Hematopoietic multipotent progenitor cell treated with erythropoietin and hydrocortisone succinate and interleukin-3 and kit ligand, for 15 days (in vitro differentiated cells): ENCODE measurements around the gene LBP.
"Not testable (repeated sequence)": the region's sequence is repeated elsewhere in the genome, so short reads cannot be mapped to it uniquely, and the experiment has no call there.

ENCODE experiments used
- DNase-seq: peaks from one replicate; pipeline ENCODE4 v3.0.0-alpha.2; 2015; ENCODE audit warnings: low spot score

The LBP gene

DNA sequence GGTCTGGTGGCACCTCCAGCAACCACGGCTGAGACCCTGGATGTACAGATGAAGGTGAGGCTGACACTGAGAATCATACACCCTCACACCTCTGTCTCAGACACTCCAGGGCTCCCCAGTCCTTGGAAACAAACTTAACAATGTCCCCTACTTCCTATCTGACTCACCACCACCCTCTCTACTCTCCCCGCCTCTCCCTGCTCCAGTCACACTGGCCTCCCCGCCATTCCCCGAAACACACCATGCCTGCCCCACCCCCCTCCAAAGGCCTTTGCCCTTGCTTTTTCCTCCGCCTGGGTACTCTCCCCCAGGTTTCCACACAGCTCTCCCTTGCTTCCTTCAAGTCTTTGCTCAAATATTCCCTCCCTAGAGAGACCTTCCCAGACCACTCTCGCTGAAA is 26.1 kb upstream of the LBP start:
- no peak for DNase-seq

- no peak for DNase-seq
Measured at GRCh38 chr20:38321959-38322598, 24.2 kb upstream of the LBP start.

DNA sequence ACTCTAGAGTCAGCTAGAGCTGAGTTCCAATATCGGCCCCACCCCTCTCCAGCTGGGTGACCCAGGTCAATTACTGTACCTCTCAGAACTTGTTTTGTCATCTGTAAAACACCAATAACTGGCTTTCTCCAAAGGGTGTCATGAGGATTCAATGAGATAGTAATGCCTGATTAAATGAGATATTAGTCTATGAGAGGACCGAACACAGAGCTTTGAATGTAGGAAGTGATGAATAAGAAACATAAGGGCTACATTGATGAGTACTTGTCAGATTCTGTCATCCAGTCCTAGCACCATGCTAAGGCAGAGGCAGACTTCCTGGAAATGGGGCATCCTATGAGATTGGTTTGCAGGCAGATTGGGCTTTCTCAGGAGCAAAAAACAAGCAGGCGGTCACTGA is 22.1 kb upstream of the LBP start:
- no peak for DNase-seq

DNA sequence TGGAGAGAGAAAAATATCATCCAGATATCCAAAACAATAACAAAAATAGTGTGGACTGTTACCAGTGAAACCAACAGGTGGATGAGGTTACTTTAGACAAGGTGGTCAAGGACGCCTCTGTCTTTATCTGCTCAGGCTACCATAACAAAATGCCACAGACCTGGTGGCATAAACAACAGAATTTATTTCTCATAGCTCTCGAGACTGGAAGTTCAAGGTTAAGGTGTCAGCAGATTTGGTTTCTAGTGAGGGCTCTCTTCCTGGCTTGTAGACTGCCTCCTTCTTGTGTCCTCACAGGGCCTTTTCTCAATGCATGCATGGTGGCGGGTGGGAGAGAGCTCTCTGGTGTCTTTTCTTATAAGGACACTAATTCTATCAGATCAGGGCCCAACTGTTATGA is 21.1 kb upstream of the LBP start:
- DNase-seq, result no peak

GRCh38 chr20:38325905-38326304 is 20.4 kb upstream of the LBP start:
- peak; percentile 9 for DNase-seq

DNA sequence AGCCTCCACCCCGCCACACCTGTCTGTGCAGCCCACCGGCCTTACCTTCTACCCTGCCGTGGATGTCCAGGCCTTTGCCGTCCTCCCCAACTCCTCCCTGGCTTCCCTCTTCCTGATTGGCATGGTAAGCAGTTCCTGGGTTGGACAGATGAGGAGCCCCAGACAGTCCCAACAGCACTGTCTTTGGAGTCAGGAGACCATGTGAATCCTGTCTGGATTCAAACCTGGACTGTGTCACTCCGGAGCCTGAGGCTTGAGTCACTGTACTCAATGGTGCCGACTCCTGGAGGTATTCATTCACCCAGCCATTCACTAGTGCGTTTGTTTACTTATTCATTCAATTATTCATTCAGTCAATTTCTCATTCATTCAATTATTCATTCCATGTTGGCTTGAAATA is 20.0 kb upstream of the LBP start:
- no peak for DNase-seq

DNA sequence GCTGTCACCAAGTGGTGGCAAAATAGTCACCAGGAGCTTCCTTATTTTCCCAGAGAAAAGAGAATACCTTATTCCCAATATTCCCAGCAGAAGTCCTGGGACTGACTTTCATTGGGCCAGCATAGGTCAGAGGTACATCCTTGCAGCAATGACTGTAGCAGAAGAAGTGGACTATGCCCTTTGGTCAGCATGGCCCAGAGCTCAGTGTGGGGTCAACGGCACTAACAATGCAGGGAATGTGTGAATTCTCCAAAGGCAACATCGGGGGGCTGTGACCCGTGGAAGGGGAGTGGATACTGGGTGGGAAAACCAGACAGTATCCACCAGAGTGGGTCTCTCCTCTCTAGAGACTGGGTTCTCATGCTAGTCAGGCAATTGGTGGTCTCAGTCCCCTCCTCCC is 15.6 kb upstream of the LBP start:
- no peak for DNase-seq

GRCh38 chr20:38331245-38331644 is 15.0 kb upstream of the LBP start:
- DNase-seq, result no peak

GRCh38 chr20:38331814-38332213 is 14.5 kb upstream of the LBP start:
- DNase-seq, result no peak

GRCh38 chr20:38334016-38334415 is 12.3 kb upstream of the LBP start:
- DNase-seq, result no peak

- DNase-seq, result no peak
Measured at GRCh38 chr20:38336726-38337125, 9.6 kb upstream of the LBP start.

DNA sequence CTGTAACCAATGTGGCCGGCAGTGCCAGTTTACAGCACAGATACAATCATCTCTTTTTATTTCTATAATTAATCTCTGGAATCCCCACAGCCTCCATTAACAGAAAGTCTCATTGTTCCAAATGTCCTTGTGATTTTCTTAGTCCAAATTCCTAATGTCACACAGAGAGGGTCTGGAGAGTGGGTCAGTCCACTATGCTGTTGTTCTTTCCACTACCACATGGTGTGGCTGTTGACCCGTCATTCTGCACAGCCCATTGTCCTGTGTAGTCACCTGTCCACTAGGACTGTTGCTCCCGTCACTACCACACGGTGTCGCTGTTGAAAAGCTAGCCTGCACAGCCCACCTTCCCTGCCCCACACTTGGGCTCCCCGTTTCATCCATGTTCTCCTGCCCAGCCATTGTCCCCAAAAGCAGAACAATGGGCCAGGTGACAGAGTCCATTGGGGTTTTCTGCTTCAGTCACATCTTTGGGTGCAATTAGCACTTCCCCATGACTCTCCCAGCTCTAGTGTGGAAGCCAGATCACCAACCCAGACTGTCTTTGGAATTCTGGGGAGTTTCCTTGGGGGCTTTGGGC is 8.6 kb upstream of the LBP start:
- DNase-seq, result peak; percentile 22

DNA sequence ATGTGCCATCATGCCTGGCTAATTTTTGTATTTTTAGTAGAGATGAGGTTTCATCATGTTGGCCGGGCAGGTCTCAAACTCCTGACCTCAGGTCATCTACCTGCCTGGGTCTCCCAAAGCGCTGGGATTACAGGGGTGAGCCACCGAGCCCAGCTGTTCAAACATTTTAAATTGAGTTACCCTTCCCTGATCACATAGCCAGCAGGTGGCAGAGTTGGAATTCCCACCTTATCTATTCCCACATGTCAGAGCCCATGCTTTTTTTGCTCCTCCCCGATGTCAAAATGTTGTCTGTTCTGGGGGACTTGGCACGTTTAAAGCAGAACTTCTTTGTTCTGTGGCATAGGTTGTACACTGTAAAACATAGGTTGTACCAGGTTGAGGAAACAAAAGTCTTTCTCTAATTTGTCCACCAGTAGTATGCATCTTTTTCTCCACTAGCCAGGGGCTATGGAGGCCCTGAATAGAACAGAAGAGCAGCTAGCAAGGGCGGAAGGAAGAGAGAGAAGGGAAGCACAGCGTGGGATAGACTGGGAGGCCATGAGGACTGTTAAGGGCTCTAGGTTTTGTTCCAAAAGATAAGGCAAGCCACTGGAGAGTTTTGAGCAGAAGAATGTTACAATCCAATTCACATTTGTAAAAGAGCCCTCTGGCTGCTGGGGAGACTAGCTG is 7.3 kb upstream of the LBP start:
- no peak for DNase-seq

DNA sequence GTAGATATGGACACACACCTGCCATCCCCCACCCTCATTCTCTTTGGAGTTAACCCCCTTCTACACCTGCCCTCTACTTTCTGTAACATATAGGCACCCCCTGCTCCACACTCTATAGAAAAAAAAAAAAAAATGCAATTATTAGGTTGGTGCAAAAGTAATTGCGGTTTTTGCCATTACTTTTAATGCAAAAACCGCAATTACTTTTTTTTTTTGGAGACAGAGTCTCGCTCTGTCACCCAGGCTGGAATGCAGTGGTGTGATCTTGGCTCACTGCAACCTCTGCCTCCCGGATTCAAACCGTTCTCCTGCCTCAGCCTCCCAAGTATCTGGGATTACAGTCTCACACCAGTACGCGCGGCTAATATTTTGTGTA is 6.8 kb upstream of the LBP start:
- not testable (repeated sequence) for DNase-seq

GRCh38 chr20:38339997-38340396 is 6.3 kb upstream of the LBP start:
- no peak for DNase-seq

DNA sequence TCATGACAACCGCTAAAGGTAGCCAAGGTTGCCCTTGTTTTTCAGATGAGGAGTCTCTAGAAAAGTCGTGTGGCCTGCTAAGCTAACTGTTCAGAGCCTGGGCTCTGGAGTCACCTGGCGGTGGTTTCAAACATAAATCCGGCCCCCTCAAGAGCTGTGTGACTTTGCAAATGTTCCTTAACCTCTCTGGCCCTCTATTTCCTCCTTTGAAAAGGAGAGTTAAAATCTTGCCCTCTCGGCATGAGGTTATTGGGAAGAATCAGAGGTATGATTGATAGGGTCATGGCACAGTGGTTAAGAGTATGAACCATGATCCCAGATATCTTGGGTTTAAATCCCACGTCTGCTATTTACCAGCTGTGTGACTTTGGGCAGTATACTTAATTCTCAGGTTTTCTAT is 5.6 kb upstream of the LBP start:
- no peak for DNase-seq

- no peak for DNase-seq
Measured at GRCh38 chr20:38342216-38342615, 4.1 kb upstream of the LBP start.

DNA sequence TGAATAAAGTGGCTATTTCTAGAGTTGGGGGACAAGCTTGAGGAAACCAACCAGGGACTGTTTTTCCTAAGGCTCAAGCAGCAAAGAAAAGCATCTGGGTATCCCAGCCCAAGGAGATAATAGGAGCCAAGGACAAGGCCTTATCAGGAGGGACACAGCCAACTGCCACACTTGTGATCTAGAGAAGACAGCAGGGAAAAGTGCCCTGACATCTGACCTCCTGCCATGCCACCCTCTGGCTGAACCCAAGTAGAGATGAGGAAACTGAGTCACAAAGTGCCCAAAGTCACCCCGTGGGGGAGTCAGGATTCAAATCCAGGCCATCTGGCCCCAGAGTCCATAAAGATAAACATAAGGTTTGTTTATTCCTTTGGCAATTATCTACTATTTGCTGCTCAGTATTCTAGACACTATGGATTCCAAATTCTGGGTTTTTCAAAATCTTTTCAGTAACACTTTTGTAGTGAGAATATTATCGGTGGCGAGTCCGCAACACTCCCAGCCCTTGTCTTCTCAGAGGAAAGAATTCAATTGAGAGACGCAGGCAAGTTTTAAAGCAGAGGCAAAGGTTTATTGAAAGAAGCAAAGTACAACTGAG is 3.5 kb upstream of the LBP start:
- DNase-seq, result no peak

DNA sequence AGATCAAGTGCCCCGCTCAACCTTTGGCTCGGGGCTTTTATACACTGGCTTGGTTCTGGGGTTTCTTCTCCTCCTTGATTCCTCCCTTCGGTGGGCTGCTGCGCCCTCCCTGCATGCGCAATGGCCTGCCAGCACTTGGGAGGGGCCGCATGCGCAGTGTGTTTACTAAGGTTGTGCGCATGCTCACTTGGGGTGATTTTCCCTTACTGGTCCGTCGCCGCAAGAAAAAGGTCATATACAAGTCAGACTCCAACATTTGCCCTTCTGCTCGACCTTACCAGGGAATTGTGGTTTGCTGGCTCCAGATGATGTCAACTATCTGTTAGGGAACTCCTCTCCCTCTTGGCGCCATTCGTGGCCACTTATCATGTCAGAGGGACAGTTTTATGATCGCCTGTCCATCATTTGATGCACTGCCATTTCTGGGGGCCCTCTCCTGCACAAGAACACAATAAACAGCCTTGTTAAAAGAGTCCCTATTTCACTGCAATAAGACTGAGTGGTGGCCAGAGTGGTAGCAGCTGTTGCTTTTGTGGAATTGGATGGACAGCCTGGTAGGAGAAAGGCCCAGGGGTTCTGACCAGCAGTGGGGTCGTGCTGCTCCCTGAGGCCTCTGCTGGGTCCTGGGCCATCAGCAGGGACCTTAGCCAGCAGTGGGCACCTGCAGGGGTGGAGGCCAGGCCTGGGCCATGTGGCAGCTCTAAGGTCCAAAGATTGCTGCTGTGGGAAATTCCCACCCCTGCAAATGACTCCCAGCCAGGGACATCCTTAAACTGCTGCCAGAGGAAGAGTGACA is 2.8 kb upstream of the LBP start:
- no peak for DNase-seq

DNA sequence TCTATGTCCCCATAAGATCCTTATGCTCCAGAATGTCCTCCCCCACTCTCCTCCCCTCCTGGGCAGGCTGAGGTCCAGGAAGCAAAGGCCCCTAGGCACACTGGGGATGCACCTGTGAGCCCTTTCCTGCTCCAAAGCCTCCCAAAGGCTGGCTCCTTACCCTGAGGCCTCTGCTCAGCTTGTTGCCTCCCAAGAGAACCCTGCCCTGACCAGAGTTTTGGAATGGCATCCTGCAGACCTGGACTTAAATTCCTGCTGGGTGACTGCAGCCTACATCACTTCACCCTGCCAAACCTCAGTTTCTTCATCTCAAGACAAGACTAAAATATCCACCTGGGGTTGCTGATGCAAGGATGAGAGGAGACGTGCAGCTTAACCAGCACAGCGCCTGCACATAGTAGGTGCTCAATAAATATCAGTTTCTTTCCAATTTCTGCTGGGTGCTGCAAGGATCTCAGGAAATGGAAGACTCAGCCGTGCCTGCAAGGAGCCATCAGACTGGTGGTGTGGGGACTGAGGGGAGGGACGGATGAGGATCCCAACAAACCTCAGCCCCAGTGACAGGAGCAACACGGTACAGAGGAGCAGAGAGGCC is 2.1 kb upstream of the LBP start:
- no peak for DNase-seq

- DNase-seq, result no peak
Measured at GRCh38 chr20:38345643-38346042, 639 bp upstream of the LBP start.

- DNase-seq, result no peak
Measured at GRCh38 chr20:38346741-38347140, 459 bp downstream of the LBP start.
